NCI-H2029 treated with DMSO at 0.1 percent for 48 hours (cell line): ENCODE results near the gene OPCML.

ENCODE experiments used
- DNase-seq: peaks from one replicate; lab custom pipeline; 2025; lab: John Stamatoyannopoulos, UW

OPCML gene

GRCh38 chr11:132792341-132793140, 739.8 kb downstream of the OPCML start:
- DNase-seq = no peak

GRCh38 chr11:132790971-132791370, 741.3 kb downstream of the OPCML start:
- no peak for DNase-seq

- no peak for DNase-seq
These were observed 741.8 kb downstream of the OPCML start for GRCh38 chr11:132790466-132790865.

GRCh38 chr11:132788816-132789325, 743.4 kb downstream of the OPCML start:
- DNase-seq = no peak

- DNase-seq = no peak
These were observed 746.4 kb downstream of the OPCML start for GRCh38 chr11:132785878-132786277.

- no peak for DNase-seq
These were observed 747.9 kb downstream of the OPCML start for GRCh38 chr11:132784441-132784840.

GRCh38 chr11:132782102-132782501, 750.2 kb downstream of the OPCML start:
- DNase-seq = no peak

- DNase-seq = no peak
These were observed 752.3 kb downstream of the OPCML start for GRCh38 chr11:132780046-132780445.

GRCh38 chr11:132779497-132779896, 752.8 kb downstream of the OPCML start:
- DNase-seq = no peak

GRCh38 chr11:132777067-132777975, 755.0 kb downstream of the OPCML start:
- no peak for DNase-seq

GRCh38 chr11:132773751-132774150, 758.5 kb downstream of the OPCML start:
- no peak for DNase-seq

- DNase-seq = no peak
These were observed 759.4 kb downstream of the OPCML start for GRCh38 chr11:132772703-132773545.

- DNase-seq = no peak
These were observed 760.6 kb downstream of the OPCML start for GRCh38 chr11:132771746-132772145.

GRCh38 chr11:132770829-132771530, 761.3 kb downstream of the OPCML start:
- DNase-seq = no peak

- no peak for DNase-seq
These were observed 768.8 kb downstream of the OPCML start for GRCh38 chr11:132763503-132763902.

- DNase-seq = no peak
These were observed 776.4 kb downstream of the OPCML start for GRCh38 chr11:132755934-132756333.

- DNase-seq = no peak
These were observed 780.6 kb downstream of the OPCML start for GRCh38 chr11:132751516-132752250.

GRCh38 chr11:132746305-132746704, 786.0 kb downstream of the OPCML start:
- DNase-seq = no peak

- DNase-seq = no peak
These were observed 787.0 kb downstream of the OPCML start for GRCh38 chr11:132745306-132745705.

GRCh38 chr11:132744771-132745170, 787.5 kb downstream of the OPCML start:
- DNase-seq = no peak

GRCh38 chr11:132743601-132744000, 788.7 kb downstream of the OPCML start:
- no peak for DNase-seq
